Activated CD4-positive, alpha-beta T cell treated with anti-CD3 and anti-CD28 coated beads, Interleukin-2, amount 50 U/mL, for 24 hours (primary cell): ENCODE results near the gene MAP6D1.

Experiments
- DNase-seq, 2 donors: peaks; one replicate each; pipeline ENCODE4 v3.0.0-alpha.2; 2020; ENCODE audit warnings: low read depth in 1 of 2, low spot score in 1 of 2

The MAP6D1 gene

DNA sequence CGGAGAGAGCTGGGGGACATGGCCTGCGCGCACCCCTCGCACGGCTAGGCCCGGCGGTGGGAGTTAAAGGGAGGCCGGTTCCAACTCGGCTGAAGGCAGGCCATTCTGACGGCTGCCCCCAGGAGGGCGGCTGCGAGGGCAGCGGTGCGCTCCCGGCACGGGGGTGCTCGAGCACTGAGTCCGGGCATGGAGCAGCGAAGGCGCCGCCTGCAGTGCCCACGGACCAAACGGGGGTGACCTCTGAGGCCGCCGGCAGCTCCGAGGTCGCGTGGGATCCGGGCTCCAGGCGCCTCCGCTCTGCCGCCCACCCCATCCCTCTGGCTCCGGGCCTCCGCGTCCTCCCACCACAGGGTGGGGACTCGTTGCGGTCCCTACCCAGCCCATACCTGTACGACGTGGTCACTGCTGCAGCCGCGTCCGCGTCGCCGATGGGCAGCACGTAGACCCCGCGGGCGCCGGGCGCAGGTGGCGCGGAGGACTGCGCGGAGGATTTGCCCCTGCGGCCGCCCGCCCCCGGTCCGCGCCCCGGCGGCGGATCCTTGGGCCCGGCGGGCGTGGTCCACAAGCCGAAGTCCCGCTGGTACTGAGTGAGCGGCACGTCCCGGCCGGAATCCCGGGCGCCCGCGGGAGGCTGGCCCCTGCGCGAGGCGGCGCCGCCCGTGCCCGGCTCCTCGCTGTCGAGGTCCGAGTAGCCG, 469 bp downstream of the MAP6D1 start:
- no peak for DNase-seq

DNA sequence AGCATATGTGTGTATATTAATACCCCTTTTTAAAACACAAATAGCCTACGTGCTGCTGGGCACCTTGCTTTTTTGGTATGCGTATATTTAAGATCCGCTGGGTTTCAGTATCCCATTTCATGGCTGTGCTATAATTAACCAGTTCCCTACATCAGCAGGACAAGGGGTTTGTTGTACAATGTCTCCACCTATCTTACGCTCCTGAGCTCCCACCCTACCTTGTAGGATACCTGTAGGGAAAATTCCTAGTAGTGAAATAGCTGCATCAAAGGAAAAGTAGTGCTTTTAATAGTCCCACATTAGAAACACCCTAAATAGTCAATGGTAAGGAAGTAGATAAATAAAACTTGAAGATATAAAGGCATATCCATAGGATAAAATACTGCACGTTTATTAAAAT, 1.4 kb downstream of the MAP6D1 start:
- DNase-seq = no peak

- DNase-seq = no peak
Observed at GRCh38 chr3:183822631-183823030, 2.7 kb downstream of the MAP6D1 start.

DNA sequence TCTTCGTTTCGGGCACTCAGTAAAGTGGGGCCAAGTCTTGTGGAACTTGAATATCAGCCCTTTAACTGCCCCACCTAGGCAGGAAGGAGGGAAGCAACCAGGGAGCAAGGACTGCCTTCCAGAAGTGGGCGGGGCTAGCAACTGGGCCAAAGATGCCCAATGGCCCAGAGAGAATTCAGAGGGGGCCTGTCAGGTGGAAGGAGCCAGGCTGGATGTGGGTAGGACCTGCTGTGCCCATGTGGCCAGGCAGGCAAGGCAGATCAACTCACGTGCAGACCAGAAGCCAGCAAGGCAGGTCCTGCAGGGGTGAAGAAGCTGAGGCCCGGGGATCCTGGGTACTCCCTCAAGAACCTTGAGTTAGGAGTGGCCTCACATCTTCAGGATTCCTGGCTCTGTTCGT, 5.5 kb downstream of the MAP6D1 start:
- DNase-seq = no peak

GRCh38 chr3:183818706-183819624, 6.4 kb downstream of the MAP6D1 start:
- no peak for DNase-seq

DNA sequence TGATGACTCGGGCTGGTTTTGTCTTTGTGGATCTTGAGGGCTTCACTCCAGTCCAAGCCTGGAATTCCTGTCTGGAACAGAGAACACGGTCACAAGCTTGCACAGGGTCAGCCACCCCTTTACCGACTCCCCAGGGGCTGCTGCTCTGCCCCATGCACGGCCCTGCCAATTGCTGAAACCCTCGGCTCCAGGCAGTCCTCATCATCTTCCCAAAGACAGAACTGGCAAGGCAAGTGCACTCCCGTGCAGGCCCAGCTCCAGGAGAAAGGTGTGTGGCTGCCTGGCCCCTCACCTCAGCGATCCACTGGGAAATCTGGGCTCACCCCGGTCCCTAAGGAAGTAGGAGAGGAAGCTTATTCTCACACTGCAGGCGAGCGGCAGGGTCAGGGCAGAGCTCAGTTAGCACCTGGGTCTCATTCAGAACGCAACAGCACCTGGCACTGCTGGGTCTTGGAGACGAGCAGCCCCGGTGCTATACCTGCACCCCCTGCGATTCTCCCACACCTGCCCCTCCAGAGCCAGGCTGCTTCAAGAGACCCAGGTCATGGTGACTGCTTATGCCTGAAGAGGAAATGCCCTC, 7.2 kb downstream of the MAP6D1 start:
- DNase-seq = no peak

DNA sequence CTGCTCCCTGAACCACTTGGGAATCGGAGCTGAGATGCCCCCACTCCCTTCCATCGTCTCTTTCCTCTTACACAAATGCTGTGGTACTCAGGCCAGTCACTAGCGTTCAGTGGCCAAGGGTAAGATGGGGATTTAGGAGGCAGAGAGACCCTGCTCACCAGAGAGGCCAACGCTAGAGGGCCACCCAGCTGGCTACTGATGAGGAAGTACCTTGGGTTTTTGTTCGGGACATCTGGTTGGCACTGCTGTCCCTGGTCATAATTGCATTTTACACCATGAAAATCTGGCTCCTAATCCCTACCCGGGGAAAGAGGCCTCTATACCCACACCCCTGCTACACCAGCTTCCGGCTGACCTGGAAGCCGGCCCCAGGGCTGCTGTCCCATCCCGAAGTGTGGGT, 7.7 kb downstream of the MAP6D1 start:
- DNase-seq = no peak

- DNase-seq = no peak
Observed at GRCh38 chr3:183816681-183817510, 8.5 kb downstream of the MAP6D1 start.

- no peak for DNase-seq
Observed at GRCh38 chr3:183815951-183816475, 9.4 kb downstream of the MAP6D1 start.

DNA sequence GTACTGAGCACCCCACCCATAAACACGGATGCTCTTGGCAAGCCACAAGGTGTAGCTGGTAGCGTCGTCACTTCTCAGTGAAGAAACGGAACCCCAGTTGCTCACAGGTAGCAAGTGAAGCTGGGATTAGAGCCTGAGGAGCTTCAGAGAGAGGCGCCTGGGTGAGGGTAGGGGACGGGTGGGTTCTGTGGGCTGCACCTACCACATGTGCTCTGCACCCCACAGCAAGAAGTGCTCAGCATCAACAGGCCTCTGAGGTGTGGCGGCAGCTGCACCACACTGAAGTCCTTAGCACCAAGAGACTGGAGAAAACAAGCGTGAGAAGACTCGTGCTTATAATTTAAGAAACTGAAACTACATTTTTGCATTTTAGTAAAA, 9.8 kb downstream of the MAP6D1 start:
- no peak for DNase-seq

DNA sequence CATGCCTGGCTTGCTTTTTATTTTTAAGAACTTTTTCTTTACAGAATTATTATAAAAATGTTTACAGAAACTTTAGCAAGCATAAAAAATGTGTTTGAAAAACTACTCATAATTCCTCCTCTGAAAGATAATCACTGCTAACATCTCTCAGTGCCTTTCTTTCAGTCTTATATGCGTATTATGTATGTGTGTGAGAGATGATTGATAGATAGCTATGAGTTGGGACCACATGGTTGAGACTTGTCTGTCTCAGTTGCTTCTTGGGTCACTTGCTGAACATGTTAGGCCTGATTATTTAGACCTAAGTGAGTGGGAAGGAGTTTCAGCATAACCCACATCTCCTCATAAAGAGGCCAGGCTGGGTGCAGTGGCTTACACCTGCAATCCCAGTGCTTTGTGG, 11.1 kb downstream of the MAP6D1 start:
- DNase-seq = no peak

DNA sequence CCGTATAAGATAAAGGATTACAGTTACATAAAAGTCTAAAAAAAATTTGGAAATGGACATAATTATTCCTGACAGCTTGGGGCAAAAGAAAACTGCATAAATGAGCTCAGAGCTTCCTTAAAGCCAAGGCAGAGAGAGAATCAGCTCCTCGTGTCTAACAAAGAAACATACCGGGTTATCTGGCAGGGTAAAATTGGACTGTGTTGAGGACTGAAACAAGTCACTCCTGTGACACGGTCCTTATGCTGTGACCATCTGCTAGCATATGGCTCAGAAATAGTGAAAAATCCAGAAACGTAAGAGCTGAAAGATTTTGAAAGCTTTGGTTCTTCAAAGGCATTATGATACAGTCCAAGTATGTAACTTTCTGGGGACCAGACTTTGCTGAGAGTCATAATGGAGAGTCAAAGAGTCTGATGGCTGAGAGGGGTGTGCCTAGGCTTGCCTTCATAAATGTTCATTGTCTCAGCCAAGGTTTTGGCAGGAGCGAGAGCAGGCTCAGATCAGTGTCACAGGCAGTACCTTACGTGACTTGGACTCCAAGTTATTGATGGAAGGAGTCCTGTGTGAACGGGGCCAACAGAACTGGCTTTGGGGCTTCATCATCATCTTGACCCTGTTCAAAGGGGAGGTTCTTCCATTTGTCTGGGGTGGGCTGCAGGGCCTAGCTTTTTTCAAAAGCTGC, 12.5 kb downstream of the MAP6D1 start:
- DNase-seq = no peak

- no peak for DNase-seq
Observed at GRCh38 chr3:183811638-183812037, 13.7 kb downstream of the MAP6D1 start.

DNA sequence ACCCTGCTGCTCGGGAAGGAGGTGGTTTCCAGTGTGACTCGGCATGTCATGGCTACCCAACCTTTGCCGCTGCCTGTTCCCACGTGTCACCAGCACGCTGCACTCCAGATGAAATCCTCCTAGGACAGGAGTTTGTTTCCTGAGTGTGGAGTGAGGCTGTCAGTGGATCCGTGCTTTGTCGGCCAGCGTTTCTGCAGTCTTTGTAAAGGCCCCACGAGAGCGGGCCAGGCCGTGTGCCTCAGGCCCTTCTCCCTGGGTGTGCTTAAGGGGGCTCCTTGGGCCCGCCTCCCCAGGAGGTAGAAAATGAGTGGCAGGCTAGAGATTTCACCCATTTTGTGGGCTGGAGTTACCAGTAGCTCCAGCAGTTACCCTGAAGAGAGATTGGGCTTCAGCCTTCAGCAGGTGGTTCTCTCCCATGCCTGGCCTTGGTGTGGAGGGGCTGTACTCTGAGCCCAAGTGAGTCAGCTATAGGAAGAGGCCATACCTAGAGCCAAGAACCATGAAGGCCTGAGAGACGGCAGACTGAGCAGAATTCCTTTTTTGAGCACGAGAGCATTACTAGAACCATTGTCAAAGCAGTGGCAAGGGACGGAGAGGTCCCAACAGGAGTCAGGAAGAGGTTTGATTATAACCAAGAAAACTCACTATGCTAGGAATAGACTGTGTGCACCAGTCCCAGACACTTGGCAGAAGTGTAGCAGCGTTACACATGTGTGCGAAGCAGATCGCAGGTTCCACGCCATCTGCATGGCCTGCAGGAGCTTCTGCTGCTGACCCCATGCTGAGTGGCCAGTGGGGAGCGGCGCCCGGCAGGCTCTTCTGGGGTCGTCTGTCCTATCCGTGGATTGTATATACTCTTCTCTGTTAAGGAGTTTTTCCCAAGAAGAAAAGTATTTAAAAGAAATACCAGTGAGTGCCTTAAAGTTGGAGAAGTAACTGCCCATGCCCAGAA, 14.5 kb downstream of the MAP6D1 start:
- no peak for DNase-seq

DNA sequence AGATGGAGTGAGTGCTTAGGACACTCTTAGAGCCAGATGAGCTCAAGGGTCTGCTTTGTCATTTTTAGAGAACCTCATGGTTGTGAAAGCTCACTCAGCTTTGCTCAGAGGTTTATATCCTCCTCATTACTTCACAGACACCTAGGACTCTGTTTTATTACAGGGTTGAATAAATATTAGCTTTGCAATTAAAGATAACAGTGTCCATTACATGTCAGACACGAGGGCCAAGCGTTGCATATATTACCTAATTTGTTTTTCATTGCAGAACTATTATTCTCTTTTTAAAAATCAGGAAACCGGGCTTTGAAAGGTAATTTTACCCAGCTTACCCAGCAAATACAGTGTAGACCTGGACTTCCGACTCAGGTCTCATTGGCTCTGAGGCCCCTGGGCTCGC, 16.1 kb downstream of the MAP6D1 start:
- no peak for DNase-seq

- no peak for DNase-seq
Observed at GRCh38 chr3:183808355-183808754, 17.0 kb downstream of the MAP6D1 start.

- DNase-seq = no peak
Observed at GRCh38 chr3:183807881-183808280, 17.5 kb downstream of the MAP6D1 start.

DNA sequence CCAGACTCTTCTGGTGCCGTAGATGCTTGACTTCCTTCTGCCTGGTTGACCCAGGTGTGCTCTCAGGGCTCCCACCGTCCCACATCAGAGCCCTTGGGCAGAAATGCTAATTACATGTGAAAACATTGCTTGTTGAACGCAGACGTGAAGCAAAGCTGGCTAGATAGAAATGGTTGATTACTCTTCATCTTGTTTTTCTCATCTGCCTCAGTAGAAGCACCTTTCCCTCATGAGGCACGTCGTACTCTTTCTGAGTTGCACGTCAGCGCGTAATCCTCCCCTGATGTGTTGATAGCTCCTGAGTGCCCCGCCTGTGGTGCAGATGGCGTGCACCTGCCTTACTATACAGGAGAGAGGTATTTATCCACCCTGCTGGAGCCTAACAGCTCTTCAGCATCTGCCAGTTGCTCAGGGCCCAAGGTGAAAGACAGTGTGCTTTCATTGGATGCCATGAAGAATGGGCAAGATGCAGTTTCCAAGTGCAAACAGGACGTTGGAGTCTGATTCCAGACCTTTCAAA, 18.1 kb downstream of the MAP6D1 start:
- DNase-seq = no peak

- DNase-seq = no peak
Observed at GRCh38 chr3:183802989-183803388, 22.4 kb downstream of the MAP6D1 start.
